GM19193 (cell line): Measurements from ENCODE around the gene L3MBTL3.

Experiments used
- POLR2A ChIP-seq: IDR thresholded peaks from 4 replicates; pipeline ENCODE4 v1.6.1; 2011; ENCODE audit not compliant: insufficient read depth, insufficient read length; ENCODE audit errors: extremely low read depth

The L3MBTL3 gene

GRCh38 chr6:130018744-130019325, 454 bp downstream of the L3MBTL3 start:
- peak; percentile 23 for TF ChIP-seq POLR2A

DNA sequence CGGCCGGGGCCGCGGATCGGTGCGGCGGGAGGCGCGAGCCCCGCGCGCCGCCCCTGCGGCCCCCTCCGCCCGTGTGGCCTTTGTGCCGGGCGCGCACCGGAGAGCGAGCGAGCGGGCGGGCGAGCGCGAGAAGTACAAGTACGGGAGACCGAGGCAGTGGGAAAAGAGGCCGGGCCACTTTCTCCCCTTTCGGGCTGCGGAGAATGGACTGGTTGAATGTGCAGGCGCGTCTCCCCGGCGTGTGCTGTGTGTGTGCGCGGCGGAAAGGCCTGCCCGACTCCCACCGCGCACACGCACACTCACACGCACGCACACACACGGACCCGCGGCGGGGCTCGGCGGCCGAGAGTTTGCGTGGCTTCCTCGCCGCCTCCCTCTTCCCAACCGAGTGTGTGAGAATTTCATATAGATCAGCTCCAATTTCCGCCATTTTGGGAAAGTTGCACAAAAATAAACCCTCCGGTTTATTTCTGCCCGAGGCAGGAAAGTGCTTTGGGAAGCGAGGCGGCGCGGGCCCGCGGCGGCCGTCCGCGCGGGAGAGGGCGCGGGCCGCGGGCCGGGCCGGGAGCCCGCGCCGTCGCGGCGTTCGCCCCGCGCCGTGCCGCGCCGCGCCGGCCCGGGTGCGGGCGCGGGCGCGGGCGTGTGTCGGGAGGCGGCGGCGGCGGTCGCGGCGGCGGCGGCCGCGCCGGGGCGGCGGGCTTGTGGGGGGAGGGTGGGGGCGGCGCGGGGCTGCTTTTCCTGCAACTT, 1.1 kb downstream of the L3MBTL3 start:
- peak; percentile 15 for TF ChIP-seq POLR2A

DNA sequence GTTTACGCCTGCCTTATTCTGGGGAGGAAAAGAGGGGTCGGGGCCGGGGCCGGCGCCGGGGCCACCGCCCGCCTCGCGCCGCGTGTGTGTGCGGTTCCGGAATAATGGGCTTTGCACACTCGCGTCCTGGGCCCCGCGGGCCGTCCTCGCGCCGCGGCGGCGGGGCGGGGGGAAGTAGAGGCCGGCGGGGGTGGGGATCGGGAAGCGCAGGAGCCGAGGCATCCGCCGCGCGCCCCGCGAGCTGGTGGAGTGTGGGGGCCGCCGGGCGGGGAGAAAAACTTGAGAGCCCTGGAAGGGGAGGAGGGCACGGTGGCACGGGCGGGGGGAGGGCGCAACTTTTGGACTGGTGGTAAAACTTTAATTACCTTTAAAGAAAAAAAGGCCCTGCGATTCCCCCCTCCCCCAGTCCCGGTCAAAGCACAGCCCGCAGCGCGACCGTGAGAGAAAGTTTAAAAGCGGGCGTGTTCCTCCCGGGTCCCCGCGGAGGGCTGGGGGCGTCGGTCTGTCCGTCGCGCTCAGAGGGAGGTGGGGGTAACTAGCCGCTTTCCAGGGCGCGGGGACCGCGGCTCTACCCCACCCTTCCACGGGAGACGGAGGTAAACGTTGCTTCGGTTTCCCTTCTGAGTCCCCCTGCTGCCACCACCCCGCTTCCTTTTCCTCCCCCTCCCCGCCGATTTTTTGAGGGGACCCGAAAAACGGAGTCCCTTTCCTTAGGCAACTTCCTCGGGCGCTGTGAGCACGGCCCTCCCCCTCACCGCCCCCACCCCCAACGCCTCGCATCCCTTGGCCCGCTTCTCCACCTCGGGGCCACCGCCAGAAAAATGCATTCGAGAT, 1.9 kb downstream of the L3MBTL3 start:
- TF ChIP-seq POLR2A, result peak; percentile 27

- no peak for TF ChIP-seq POLR2A
Observed at GRCh38 chr6:130020907-130021629, 2.7 kb downstream of the L3MBTL3 start.

DNA sequence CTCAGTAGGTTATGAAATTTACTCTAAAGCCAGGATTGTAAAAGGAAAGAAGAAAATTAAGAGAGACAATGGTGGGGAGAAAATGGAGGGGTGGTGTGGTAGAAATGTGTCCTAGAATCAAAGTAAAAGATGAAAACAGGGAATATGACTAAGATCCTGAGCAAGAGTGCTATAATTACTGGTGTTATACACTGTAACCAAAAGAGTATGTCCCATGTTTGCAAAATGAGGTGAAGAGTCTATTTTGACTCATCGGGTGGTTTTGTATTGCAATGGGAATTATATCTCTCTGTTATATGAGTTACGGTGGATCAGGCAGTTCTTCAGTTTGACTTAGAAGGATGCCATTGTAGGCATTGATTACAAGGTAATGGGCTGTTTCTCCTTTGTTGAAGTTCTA, 8.5 kb downstream of the L3MBTL3 start:
- no peak for TF ChIP-seq POLR2A

GRCh38 chr6:130027948-130028347, 9.6 kb downstream of the L3MBTL3 start:
- TF ChIP-seq POLR2A, result no peak

- TF ChIP-seq POLR2A, result no peak
Observed at GRCh38 chr6:130029163-130029562, 10.8 kb downstream of the L3MBTL3 start.

DNA sequence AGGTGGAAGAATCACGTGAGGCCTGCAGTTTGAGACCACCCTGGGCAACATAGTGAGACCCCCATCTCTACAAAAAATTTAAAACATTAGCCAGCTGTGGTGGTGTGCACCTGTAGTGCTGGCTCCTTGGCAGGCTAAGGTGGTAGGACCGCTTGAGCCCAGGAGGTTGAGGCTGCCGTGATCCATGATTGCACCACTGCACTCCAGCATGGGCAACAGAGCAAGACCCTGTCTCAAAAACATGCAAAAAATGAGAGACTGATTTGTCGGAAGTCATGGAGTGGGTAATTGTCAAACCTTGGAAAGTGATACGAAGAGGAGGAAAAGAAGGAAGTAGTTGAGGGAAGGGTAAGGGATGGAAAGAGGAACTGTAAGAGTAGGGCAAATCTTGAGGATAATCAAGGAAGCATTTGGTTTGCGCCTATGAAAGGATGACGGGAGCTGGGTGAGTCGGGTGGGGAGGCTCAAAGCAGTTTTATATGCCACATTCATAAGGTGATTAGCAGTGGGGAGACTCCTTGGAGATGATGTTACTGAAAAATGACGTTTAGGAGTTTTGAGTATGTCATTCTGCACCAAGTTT, 14.5 kb downstream of the L3MBTL3 start:
- no peak for TF ChIP-seq POLR2A

- TF ChIP-seq POLR2A, result no peak
Observed at GRCh38 chr6:130033949-130034348, 15.6 kb downstream of the L3MBTL3 start.

DNA sequence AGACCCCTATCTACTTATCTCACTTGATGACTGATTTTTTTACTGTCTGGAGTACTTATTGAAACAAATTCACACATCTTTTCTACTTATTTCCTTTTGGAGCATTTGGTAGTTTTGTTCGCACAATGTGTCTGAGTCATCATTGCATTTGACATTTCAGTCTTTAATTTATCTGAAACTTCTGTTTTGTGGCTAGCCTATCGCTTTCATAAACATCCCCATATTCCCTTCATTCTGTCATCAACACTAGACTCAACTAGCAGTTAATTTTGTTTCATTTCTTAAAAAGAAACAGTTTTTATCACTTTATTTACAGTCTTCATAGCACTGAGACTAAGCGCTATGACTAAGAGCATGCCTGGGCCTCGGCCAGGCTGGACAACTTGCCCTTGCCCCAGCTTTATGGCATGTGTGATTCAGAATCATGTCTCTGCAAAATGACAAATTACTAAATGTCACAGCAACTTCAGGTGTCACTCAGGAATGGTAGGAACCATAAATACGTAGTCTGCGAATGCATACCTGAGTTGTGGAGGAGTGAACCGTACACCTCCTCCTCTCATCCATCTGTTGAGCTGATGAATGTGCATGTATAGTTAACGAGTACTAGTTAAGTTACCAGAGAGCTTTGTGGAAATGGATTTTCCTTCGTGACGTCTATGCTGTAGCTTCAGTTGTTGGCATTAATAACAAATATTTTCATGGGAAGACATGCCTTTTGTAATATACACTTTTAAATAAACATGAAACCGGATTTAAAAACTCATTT, 16.2 kb downstream of the L3MBTL3 start:
- no peak for TF ChIP-seq POLR2A

DNA sequence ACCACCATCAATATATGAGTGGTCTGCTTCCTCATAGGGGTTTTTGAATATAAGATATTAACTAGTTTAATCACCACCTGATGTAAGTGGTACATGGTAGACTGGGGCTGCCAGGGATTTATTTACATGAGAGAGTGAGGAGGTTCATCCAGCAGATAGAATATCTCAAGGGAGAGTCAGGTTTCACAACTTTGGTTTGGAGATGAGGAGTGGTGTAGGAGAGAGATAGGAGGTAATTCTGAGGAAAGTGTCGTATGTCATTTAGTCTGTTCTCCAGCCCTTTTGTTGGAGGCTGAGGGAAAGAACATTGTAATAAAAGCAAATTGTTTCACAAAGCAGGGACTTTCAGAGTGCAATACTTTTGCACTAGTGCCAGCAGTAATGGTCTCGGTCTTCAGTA, 16.8 kb downstream of the L3MBTL3 start:
- no peak for TF ChIP-seq POLR2A

- TF ChIP-seq POLR2A, result no peak
Observed at GRCh38 chr6:130037207-130037811, 18.9 kb downstream of the L3MBTL3 start.

- TF ChIP-seq POLR2A, result no peak
Observed at GRCh38 chr6:130041594-130041993, 23.2 kb downstream of the L3MBTL3 start.

GRCh38 chr6:130043344-130043743, 25.0 kb downstream of the L3MBTL3 start:
- no peak for TF ChIP-seq POLR2A

GRCh38 chr6:130045622-130046021, 27.2 kb downstream of the L3MBTL3 start:
- TF ChIP-seq POLR2A, result no peak
